IPS DF 4.7 (cell line): ENCODE data around the gene APOE.
"Not testable (repeated sequence)": the region's sequence is repeated elsewhere in the genome, so short reads cannot be mapped to it uniquely, and the experiment has no call there.

Source experiments
- DNase-seq: peaks from one replicate; pipeline ENCODE4 v3.0.0-alpha.2; 2013; ENCODE audit warnings: low spot score; ENCODE audit errors: extremely low read depth

The APOE gene

DNA sequence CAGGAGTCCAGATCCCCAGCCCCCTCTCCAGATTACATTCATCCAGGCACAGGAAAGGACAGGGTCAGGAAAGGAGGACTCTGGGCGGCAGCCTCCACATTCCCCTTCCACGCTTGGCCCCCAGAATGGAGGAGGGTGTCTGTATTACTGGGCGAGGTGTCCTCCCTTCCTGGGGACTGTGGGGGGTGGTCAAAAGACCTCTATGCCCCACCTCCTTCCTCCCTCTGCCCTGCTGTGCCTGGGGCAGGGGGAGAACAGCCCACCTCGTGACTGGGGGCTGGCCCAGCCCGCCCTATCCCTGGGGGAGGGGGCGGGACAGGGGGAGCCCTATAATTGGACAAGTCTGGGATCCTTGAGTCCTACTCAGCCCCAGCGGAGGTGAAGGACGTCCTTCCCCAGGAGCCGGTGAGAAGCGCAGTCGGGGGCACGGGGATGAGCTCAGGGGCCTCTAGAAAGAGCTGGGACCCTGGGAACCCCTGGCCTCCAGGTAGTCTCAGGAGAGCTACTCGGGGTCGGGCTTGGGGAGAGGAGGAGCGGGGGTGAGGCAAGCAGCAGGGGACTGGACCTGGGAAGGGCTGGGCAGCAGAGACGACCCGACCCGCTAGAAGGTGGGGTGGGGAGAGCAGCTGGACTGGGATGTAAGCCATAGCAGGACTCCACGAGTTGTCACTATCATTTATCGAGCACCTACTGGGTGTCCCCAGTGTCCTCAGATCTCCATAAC is at the start of gene APOE:
TSS of gene APOE (plus strand) at position 360 of the 724 bp plus-strand sequence. CDS start 829 bp downstream, outside the sequence.
- DNase-seq, result no peak

DNA sequence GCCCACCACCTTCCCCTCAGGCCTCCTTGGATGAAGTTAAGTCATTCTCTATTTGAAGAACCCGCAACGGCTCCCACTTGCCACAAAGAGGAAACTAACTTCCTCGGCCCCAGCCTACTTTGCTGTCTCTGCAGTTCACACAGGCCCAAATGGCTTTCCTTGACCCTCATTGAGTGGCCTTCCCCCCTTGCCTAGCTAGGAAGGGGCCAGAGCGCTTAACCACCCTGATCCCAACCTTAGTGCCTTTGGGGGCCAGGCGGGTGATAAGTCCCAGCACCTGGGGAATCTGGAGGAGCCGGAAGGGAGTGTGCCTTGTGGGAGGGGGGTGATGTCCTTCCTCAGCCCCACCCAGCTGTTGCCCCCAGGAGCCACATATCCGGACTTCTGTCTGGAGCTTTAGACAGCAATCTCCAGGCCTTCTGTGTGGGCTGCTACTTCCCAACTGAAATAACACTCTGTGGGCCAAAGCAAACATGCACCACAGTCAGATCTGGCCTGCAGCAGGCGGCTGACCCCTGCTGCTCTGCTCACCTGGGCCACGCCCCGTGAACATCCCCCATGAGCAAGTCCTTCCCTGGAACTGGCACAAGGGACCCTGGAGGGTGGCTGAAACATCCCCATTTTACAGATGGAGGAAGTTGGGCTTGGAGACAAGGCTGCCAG is 49.0 kb upstream of the APOE start:
- no peak for DNase-seq

DNA sequence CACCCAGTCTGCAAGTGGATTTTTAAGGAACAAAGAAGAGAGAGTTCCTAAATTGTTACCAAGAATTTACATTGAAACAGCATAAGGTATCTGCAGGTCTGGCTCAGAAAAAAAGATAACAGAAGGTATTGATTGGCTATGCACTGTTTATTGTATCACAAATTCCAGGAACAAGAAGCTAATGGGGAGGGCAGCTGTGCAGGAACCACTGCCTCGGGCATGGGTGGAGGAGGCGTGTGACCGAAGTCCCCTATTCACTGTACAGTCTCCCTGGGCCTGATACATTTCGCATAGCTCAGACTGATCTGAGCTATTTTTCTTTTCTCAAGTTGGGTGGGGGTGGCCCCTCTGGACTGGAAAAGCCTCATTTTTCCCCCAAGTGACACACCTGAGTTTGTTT is 47.8 kb upstream of the APOE start:
- DNase-seq, result no peak

DNA sequence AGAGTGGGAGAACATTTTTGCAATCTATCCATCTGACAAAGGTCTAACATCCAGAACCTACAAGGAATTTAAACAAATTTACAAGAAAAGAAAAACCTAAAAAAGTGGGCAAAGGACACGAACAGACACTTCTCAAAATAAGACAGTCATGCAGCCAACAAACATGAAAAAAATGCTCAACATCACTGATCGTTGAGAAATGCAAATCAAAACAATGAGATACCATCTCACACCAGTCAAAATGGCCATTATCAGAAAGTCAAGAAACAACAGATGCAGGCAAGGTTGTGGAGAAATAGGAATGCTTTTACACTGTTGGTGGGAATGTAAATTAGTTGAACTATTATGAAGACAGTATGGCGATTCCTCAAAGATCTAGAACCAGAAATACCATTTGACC is 44.0 kb upstream of the APOE start:
- DNase-seq, result not testable (repeated sequence)

DNA sequence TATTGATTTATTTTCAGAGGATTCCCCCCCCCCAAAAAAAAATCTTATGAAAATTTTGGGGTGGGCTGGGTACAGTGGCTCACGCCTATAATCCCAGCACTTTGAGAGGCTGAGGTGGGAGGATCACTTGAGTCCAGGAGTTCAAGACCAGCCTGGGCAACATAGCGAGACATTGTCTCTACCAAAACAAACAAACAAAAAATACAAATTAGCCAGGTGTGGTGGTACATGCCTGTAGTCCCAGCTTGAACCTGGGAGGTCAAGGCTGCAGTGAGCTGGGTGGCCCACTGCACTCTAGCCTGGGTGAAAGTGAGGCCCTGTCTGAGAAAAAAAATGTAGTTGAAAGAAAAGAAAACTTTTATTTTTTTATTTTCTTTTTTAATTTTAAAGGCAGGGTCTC is 41.6 kb upstream of the APOE start:
- DNase-seq, result no peak

DNA sequence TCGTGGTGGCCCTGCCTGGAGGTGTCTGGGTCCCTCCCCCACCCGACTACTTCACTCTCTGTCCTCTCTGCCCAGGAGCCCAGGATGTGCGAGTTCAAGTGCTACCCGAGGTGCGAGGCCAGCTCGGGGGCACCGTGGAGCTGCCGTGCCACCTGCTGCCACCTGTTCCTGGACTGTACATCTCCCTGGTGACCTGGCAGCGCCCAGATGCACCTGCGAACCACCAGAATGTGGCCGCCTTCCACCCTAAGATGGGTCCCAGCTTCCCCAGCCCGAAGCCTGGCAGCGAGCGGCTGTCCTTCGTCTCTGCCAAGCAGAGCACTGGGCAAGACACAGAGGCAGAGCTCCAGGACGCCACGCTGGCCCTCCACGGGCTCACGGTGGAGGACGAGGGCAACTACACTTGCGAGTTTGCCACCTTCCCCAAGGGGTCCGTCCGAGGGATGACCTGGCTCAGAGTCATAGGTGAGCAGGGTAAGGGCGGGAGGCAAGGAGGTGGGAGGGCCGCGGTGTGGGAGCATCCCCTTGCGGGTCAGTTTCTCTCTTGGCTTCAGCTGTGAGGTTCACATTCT is 40.3 kb upstream of the APOE start:
- no peak for DNase-seq

DNA sequence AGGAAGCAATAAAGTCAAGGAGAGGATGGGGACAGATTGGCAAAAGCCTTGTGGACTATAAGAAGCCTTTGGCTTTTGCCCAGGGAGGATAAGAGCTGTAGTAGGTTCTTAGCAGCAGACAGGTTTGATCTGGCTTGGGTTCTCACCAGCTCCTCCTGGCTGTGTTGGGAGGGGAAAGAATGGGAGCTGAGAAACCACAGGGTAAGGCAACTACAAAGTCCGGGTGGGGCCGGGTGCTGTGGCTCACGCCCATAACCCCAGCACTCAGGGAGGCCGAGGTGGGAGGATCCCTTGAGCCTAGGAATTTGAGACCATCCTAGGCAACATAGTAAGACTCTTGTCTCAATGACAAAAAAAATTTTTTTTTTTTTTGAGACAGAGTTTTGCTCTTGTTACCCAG is 38.9 kb upstream of the APOE start:
- no peak for DNase-seq

DNA sequence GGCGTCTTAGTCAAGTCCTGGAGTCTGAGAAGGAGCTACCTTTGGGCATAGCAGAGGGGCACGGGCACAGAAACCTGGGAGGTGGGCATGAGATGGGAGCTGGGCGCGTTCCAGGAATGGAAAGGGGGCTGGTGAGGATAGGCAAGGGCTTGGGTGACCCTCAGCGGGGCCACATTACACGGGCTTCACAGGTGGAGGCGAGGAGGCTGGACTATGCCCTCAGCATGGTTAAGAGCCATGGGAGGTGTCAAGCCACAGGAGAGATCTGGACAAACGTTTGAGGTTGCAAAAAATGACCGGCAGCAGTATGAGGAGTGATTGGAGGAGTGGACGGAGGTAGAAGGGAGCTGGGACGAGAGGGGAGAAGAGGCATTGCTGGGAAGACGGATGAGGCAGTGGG is 38.0 kb upstream of the APOE start:
- no peak for DNase-seq

DNA sequence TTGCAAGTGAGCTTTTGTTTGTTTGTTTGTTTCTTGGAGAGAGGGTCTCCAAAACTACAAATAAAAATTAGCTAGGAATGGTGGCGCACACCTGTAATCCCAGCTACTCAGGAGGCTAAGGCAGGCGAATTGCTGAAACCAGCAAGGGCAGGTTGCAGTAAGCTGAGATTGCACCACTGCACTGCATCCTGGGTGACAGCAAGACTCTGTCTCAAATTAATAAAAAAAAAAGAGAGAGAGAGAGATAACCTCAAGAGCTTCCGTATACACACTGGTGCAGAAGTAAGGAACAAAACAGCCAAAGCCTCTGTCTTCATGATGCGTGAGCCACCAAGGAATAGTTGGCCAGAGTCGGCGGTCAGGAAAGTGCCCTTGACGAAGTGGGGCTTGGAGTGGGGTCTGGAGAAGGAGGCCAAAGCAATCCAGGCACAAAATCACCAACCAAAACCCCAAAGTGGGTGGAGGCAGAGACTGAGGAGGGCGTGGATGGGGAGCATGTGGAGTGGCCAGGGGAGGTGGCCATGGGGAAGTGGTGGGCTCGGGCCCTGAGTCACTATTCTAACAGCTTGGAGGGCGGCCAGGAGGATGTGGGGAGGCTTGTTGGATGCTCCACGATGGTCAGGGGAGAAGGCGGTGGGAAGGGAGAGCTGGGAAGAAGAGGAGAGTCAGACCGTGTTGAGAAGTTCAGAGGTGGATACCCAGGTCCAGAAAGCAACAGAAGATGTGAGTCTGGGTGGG is 35.7 kb upstream of the APOE start:
- no peak for DNase-seq

DNA sequence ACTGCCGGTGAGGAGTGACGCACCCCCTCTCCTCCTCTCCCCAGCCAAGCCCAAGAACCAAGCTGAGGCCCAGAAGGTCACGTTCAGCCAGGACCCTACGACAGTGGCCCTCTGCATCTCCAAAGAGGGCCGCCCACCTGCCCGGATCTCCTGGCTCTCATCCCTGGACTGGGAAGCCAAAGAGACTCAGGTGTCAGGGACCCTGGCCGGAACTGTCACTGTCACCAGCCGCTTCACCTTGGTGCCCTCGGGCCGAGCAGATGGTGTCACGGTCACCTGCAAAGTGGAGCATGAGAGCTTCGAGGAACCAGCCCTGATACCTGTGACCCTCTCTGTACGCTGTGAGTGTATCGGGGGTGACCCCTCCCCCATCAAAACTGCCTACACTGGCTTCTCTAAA is 33.8 kb upstream of the APOE start:
- no peak for DNase-seq

DNA sequence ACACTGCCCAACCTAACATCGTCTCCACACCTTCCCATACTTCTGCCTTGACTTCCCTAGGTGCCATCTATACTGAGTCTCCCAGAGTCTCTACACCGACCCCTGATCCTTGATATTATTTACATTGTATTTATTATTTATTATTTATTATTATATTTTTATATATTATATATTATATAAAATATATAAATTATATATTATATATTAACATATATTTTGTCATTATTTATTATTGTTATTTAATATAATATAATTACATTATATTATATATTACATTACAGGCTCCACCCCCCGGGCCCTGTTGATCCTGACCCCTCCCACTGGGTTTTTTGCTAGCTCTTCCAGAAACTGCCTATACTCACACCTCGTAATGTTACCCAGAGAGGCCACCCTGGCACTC is 32.9 kb upstream of the APOE start:
- no peak for DNase-seq

DNA sequence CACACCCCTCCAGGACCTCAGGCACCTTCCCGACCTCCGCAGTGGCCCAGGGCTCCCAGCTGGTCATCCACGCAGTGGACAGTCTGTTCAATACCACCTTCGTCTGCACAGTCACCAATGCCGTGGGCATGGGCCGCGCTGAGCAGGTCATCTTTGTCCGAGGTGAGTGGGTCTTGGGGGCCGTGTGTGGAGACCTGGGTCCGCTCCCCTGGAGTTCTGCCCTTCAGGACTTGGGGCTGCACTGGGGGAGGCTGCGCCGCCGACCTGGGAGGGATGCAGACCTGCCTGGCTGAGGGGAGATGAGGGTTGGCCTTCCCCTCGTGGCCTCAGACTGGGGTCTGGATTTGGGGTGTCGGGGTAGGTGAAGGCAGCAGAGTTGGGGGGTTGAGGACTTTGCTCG is 31.3 kb upstream of the APOE start:
- no peak for DNase-seq

DNA sequence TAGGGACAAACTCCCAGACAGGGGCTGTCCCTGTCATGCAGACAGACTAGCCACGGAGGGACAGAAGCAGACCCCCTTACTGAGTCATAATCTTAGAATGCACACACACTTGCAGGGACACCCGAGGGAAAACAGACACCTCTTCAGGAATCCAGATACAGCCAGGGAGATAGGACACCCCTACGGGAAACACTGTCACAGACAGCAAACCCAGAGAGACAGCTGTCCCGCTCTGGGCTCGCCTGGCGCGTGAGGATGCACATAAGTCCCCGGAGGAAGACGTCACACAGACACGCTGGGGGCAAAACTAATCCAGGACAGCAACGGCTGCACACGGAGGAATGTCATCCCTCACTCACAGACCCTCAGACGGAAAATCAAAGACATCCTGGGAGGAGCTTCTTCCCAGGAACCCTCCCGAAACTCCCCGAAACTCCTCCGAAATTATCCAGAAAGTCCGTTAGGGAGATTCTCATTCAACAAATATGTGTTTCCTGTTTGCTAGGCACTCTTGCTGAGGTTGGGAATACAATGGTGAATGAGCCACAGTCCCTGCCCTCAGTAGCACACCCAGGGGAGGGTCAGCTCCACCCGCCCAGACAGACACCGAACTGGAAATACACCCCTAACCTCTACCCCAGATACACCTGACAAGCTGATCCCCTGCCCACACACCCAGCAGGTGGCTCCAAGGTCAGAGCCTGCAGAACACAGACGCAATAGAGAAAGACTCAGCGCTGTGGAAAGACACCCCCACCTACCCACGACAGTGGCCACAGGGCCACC is 29.7 kb upstream of the APOE start:
- DNase-seq, result no peak

DNA sequence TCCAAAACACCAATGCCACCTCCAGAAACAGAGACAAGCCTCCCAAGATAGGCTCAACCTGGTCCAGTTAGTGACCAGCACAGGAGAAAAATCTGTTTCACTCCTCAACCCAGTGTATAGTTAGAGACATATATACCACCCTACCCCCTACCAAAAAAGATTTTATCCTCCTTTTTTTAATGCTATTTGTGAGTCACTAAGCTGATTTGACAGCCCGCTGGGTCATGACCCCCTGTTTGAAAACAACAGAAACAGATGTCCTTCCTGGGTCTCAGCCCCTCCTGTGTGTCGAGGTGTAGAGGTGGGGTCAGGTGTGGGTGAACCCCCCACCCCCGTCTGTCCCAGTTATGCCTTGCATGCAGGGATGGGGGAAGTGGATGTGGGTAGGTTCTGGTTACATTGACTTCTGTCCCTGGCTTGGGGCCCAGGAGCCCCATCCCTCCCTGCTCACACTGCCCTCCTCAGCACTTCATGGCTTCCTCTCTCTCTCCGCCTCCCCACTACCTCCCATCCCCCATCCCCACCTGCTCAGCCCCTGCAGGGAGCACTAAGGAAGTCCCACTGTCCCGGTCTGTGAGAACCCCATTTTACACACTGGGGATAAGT is 28.6 kb upstream of the APOE start:
- DNase-seq, result no peak

DNA sequence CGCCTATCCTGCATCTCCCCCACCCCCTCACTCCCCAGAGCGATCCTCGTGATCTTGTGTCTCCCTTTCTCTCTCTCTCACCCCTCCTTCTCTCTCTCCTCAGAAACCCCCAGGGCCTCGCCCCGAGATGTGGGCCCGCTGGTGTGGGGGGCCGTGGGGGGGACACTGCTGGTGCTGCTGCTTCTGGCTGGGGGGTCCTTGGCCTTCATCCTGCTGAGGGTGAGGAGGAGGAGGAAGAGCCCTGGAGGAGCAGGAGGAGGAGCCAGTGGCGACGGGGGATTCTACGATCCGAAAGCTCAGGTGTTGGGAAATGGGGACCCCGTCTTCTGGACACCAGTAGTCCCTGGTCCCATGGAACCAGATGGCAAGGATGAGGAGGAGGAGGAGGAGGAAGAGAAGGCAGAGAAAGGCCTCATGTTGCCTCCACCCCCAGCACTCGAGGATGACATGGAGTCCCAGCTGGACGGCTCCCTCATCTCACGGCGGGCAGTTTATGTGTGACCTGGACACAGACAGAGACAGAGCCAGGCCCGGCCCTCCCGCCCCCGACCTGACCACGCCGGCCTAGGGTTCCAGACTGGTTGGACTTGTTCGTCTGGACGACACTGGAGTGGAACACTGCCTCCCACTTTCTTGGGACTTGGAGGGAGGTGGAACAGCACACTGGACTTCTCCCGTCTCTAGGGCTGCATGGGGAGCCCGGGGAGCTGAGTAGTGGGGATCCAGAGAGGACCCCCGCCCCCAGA is 27.3 kb upstream of the APOE start:
- DNase-seq, result no peak

DNA sequence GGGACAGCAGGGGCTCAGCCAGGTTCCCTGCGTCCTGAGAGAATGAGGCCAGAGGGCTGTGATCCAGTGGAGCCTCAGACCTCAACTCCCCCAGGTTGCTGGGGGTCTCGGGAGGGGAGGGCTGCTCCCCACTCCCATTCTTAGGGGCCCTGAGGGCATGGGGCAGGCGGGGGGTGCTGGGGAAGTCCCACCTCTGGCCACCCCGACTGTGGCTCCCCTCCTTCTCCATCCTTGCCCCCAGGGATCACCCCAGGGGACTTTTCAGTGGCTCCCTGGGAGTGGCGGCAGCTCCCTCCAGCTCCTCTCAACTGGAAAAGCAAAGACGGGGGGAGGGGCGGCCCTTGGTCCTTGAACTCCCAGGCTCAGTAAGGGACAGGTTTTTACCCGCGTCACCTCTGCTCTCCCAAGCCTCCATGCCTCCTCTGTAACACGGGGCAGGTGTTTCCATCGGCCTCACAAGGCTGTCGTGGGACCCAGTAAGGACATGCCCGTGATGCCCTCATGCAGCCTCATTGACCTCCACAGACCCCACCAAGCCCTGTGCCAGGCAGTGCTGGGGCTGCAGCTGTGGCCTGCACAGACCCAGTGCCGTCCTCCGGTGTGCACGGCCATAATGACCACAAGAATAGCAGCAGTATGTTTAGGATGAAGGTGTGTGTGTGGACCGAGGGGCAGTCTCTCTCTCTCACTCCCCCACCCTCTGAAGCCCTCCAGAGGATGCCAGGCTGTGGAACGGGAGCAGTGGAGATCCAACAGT is 26.1 kb upstream of the APOE start:
- no peak for DNase-seq

DNA sequence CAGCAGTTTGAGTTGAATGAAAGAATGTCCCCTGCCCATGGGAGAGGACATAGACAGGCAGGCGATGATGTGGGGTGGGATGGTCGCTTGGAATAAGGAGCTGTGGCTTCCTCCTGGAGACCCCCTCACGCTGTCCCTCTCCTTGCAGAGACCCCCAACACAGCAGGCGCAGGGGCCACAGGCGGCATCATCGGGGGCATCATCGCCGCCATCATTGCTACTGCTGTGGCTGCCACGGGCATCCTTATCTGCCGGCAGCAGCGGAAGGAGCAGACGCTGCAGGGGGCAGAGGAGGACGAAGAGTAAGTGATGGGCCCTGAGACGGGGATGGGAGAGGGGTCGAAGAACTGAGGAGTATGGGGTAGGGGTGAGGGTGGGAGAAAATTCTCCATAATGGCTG is 23.5 kb upstream of the APOE start:
- no peak for DNase-seq

DNA sequence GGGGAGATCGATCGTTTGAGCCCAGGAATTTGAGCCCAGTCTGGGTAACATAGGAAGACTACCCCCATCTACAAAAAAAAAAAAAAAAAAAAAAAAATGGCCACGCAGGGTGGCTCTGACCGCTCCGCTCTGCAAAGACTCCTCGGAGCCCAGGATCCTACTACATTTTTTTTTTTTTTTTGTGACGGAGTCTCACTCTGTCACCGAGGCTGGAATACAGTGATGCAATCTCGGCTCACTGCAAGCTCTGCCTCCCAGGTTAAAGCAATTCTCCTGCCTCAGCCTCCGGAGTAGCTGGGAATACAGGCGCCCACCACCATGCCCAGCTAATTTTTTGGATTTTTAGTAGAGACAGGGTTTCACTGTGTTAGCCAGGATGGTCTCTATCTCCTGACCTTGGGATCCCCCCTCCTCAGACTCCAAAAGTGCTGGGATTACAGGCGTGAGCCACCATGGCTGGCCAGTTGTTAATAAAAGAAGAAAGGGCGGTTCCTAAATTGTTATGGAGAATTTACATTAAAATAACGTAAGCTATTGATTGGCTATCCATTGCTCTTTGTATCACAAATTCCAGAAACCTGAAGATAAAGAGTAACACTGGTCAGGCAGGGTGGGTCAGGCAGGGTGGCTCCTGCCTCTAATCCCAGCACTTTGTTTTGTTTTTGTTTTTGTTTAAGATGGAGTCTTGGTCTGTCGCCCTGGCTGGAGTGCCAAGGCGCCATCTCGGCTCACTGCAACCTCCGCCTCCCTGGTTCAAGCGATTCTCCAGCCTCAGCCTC is 22.8 kb upstream of the APOE start:
- not testable (repeated sequence) for DNase-seq

DNA sequence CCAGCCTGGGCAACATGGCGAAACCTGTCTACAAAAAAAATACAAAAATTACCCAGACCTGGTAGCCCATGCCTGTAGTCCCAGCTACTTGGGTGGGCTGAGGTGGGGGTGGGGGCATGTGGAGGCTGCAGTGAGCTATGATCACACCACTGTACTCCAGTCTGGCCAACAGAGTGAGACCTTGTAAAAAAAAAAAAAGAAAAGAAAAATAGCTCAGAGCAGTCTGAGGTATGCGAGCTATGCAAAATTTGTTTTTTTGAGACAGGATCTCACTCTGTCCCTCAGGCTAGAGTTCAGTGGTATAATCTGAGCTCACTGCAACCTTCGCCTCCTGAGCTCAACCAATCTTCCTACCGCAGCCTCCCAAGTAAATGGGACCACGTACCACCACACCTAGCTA is 21.7 kb upstream of the APOE start:
- DNase-seq, result no peak
